Smooth muscle cell (in vitro differentiated cells): ENCODE measurements around the gene SCD5. TPM values are rescaled to one million over a fixed set of nuclear protein-coding genes. Genes with fewer than 3 reads are reported as not detected.

Experiments
- DNase-seq: peaks from one replicate; lab custom pipeline; 2025; ENCODE audit not compliant: unreplicated experiment; lab: John Stamatoyannopoulos, UW
- H2AFZ ChIP-seq: fragments of 200-600 bp; sonication (generic); 2 replicates; pipeline ENCODE4 v1.6.0; 2016; ENCODE audit warnings: antibody characterized with exemption, low read depth, mild to moderate bottlenecking
- H3F3A ChIP-seq: fragments of 200-600 bp; sonication (generic); 2 replicates; pipeline ENCODE4 v1.6.0; 2017; ENCODE audit warnings: antibody characterized with exemption, low read depth
- H3K27ac ChIP-seq: fragments of 200-600 bp; sonication (generic); 2 replicates; pipeline ENCODE4 v1.5.1; 2016; ENCODE audit warnings: low read depth, mild to moderate bottlenecking
- H3K27me3 ChIP-seq: fragments of 200-600 bp; sonication (generic); 2 replicates; pipeline ENCODE4 v1.6.1; 2016; ENCODE audit warnings: low read depth, mild to moderate bottlenecking
- H3K36me3 ChIP-seq: fragments of 200-600 bp; sonication (generic); 2 replicates; pipeline ENCODE4 v1.5.1; 2016; ENCODE audit warnings: low read depth
- H3K4me1 ChIP-seq: fragments of 200-600 bp; sonication (generic); 2 replicates; pipeline ENCODE4 v1.5.1; 2016; ENCODE audit warnings: low read depth
- H3K4me2 ChIP-seq: fragments of 200-600 bp; sonication (generic); 2 replicates; pipeline ENCODE4 v1.6.0; 2016; ENCODE audit warnings: mild to moderate bottlenecking
- H3K4me3 ChIP-seq: fragments of 200-600 bp; sonication (generic); 2 replicates; pipeline ENCODE4 v1.5.1; 2016; ENCODE audit warnings: mild to moderate bottlenecking
- H3K79me2 ChIP-seq: fragments of 200-600 bp; sonication (generic); 2 replicates; pipeline ENCODE4 v1.6.0; 2016; ENCODE audit warnings: low read depth, mild to moderate bottlenecking
- H3K9ac ChIP-seq: fragments of 200-600 bp; sonication (generic); 2 replicates; pipeline ENCODE4 v1.6.0; 2016; ENCODE audit warnings: low read depth
- H3K9me3 ChIP-seq: fragments of 200-600 bp; sonication (generic); replicated peaks from 2 replicates; pipeline ENCODE4 v1.5.1; 2016; ENCODE audit warnings: low read depth
- H4K20me1 ChIP-seq: fragments of 200-600 bp; sonication (generic); 2 replicates; pipeline ENCODE4 v1.6.0; 2016; ENCODE audit warnings: low read depth
- CTCF ChIP-seq: fragments of 200-600 bp; sonication (generic); IDR thresholded peaks from 2 replicates; pipeline ENCODE4 v1.5.1; 2017; ENCODE audit warnings: borderline replicate concordance, mild to moderate bottlenecking, antibody characterized with exemption; ENCODE audit not compliant: insufficient read depth, poor library complexity, severe bottlenecking
- WGBS: methylation state at CpG from one replicate; pipeline ENCODE4 v1.1.7; 2016; ENCODE audit warnings: low lambda C conversion rate; 5-methylcytosine and 5-hydroxymethylcytosine counted together
- polyA plus RNA-seq: library from polyadenylated mRNA; unstranded; fragments of >200 nt; fragmentation: Nextera tagmentation; extraction: Ambion mirVana; gene quantifications from 2 replicates; pipeline ENCODE4 v1.2.1, GENCODE V29; 2016
- total RNA-seq: library from RNA; depleted of rRNA; stranded (reverse); fragments of >200 nt; gene quantifications from 2 replicates; pipeline ENCODE4 v1.2.3, GENCODE V29; 2014

The SCD5 gene
- total and polyA plus RNA-seq, 2 experiments from 2014 or later = 9.2 to 24.3 TPM

GRCh38 chr4:82811838-82812341 is 13.3 kb upstream of the SCD5 start:
- H3K27ac ChIP-seq = peak overlapping the region; percentile 69
- no peak overlapping the region for H3K9ac ChIP-seq
- no peak for TF ChIP-seq CTCF
- H3F3A ChIP-seq = peaks cover 22% of the 10 kb centered on the region
- H3K79me2 ChIP-seq = no peaks in the 10 kb centered on the region
- H4K20me1 ChIP-seq = peaks cover 8% of the 10 kb centered on the region
- no peak overlapping the region for H2AFZ ChIP-seq
- H3K4me2 ChIP-seq = peak overlapping the region; percentile 55
- H3K4me1 ChIP-seq = peaks cover 13% of the 10 kb centered on the region
- H3K9me3 ChIP-seq = no peaks in the 10 kb centered on the region
- 10% methylated on average over 6 of the region's 6 CpGs for WGBS
- no peaks in the 10 kb centered on the region for H3K36me3 ChIP-seq
- H3K4me3 ChIP-seq = no peak overlapping the region
- no peaks in the 10 kb centered on the region for H3K27me3 ChIP-seq
- no peak for DNase-seq

GRCh38 chr4:82811392-82811791 is 12.8 kb upstream of the SCD5 start:
- whole genome bisulfite sequencing = 67% methylated on average over 1 of the region's 1 CpG
- Histone ChIP-seq H2AFZ (no peak overlapping the region), H3K9me3 (no peaks in the 10 kb centered on the region), H3K27me3 (no peaks in the 10 kb centered on the region), H3K4me3 (no peak overlapping the region), H3K4me1 (peaks cover 13% of the 10 kb centered on the region), H4K20me1 (peaks cover 8% of the 10 kb centered on the region), H3K79me2 (no peaks in the 10 kb centered on the region), H3F3A (peaks cover 18% of the 10 kb centered on the region), H3K36me3 (no peaks in the 10 kb centered on the region), H3K4me2 (no peak overlapping the region), H3K27ac (no peak overlapping the region), H3K9ac (no peak overlapping the region)
- DNase-seq = no peak
- TF ChIP-seq CTCF = no peak

- no peak overlapping the region for H2AFZ ChIP-seq
- H3K27ac ChIP-seq = no peak overlapping the region
- H3K79me2 ChIP-seq = no peaks in the 10 kb centered on the region
- H3K4me1 ChIP-seq = peaks cover 13% of the 10 kb centered on the region
- H3F3A ChIP-seq = peaks cover 16% of the 10 kb centered on the region
- no peak overlapping the region for H3K9ac ChIP-seq
- no peak for DNase-seq
- H3K27me3 ChIP-seq = no peaks in the 10 kb centered on the region
- H3K9me3 ChIP-seq = no peaks in the 10 kb centered on the region
- H4K20me1 ChIP-seq = peaks cover 4% of the 10 kb centered on the region
- TF ChIP-seq CTCF = no peak
- H3K4me3 ChIP-seq = no peak overlapping the region
- H3K36me3 ChIP-seq = no peaks in the 10 kb centered on the region
- WGBS = 67% methylated on average over 4 of the region's 4 CpGs
- H3K4me2 ChIP-seq = no peak overlapping the region
Observed at GRCh38 chr4:82810176-82810575, 11.6 kb upstream of the SCD5 start.

GRCh38 chr4:82809619-82810018 is 11.0 kb upstream of the SCD5 start:
- Histone ChIP-seq H3K27me3 (no peaks in the 10 kb centered on the region), H4K20me1 (no peaks in the 10 kb centered on the region), H3K79me2 (no peaks in the 10 kb centered on the region), H3F3A (peaks cover 12% of the 10 kb centered on the region), H3K9ac (no peak overlapping the region), H3K27ac (no peak overlapping the region), H3K4me1 (peaks cover 13% of the 10 kb centered on the region), H3K4me3 (no peak overlapping the region), H3K9me3 (no peaks in the 10 kb centered on the region), H3K36me3 (no peaks in the 10 kb centered on the region), H2AFZ (no peak overlapping the region), H3K4me2 (no peak overlapping the region)
- no peak for TF ChIP-seq CTCF
- DNase-seq = no peak
